HepG2 (cell line): ENCODE results near the gene FNDC7. TPM values are rescaled to one million over a fixed set of nuclear protein-coding genes. Genes with fewer than 3 reads are reported as not detected.

Experiments
- ARNTL ChIP-seq: sonication (generic); formaldehyde crosslinking; IDR thresholded peaks from 2 replicates; pipeline ENCODE4 v1.4.0; 2020; ENCODE audit warnings: mild to moderate bottlenecking, missing genetic modification reagents
- CHD4 ChIP-seq: fragments of 200-600 bp; sonication (generic); IDR thresholded peaks from 2 replicates; pipeline ENCODE4 v1.7.0; 2017; ENCODE audit warnings: mild to moderate bottlenecking, low read length, borderline replicate concordance
- CREB3 ChIP-seq: sonication (generic); formaldehyde crosslinking; IDR thresholded peaks from 2 replicates; pipeline ENCODE4 v1.5.0; 2020; ENCODE audit warnings: missing genetic modification reagents
- CREM ChIP-seq, 2 experiments: sonication (generic) in 1 of 2; formaldehyde crosslinking in 1 of 2; IDR thresholded peaks; 2 replicates each; pipeline versions ENCODE4 v1.4.0 to v1.6.1; 2016 to 2020; ENCODE audit warnings: antibody characterized with exemption in 1 of 2, mild to moderate bottlenecking in 1 of 2, missing genetic modification reagents in 1 of 2
- IKZF5 ChIP-seq: IDR thresholded peaks from 2 replicates; pipeline ENCODE4 v1.6.1; 2018; ENCODE audit warnings: missing genetic modification reagents, mild to moderate bottlenecking, missing compliant biosample characterization
- LBX2 ChIP-seq: sonication (generic); formaldehyde crosslinking; IDR thresholded peaks from 2 replicates; pipeline ENCODE4 v1.5.0; 2020; ENCODE audit warnings: missing genetic modification reagents, mild to moderate bottlenecking, borderline replicate concordance
- PATZ1 ChIP-seq: sonication (generic); formaldehyde crosslinking; IDR thresholded peaks from 2 replicates; pipeline ENCODE4 v1.4.0; 2020; ENCODE audit warnings: missing genetic modification reagents
- SNAPC2 ChIP-seq: sonication (generic); formaldehyde crosslinking; IDR thresholded peaks from 2 replicates; pipeline ENCODE4 v1.8.1; 2022; ENCODE audit warnings: mild to moderate bottlenecking, missing genetic modification reagents
- TEF ChIP-seq: sonication (generic); formaldehyde crosslinking; IDR thresholded peaks from 2 replicates; pipeline ENCODE4 v1.5.0; 2020; ENCODE audit warnings: missing genetic modification reagents
- TFE3 ChIP-seq: IDR thresholded peaks from 2 replicates; pipeline ENCODE4 v1.6.1; 2016
- ZFYVE20 ChIP-seq: sonication (generic); formaldehyde crosslinking; IDR thresholded peaks from 2 replicates; pipeline ENCODE4 v1.8.0; 2023; ENCODE audit warnings: low read depth, mild to moderate bottlenecking, moderate library complexity, missing genetic modification reagents, borderline replicate concordance
- ZNF142 ChIP-seq: sonication (generic); formaldehyde crosslinking; IDR thresholded peaks from 2 replicates; pipeline ENCODE4 v1.4.0; 2020; ENCODE audit warnings: missing genetic modification reagents
- ZNF33B ChIP-seq: sonication (generic); formaldehyde crosslinking; IDR thresholded peaks from 2 replicates; pipeline ENCODE4 v1.5.1; 2020; ENCODE audit warnings: mild to moderate bottlenecking, missing genetic modification reagents
- ZNF775 ChIP-seq: sonication (generic); formaldehyde crosslinking; IDR thresholded peaks from 2 replicates; pipeline ENCODE4 v1.4.0; 2020; ENCODE audit warnings: missing genetic modification reagents, mild to moderate bottlenecking, moderate library complexity, borderline replicate concordance
- polyA plus RNA-seq, 8 experiments: library from polyadenylated mRNA; depleted of rRNA in 3 of 8; stranded (reverse) in 7 of 8; unstranded in 1 of 8; fragments of >200 nt; fragmentation: Illumina TruSeq in 4 of 8; extraction: Trizol in 4 of 8; gene quantifications; 2 replicates each; pipeline versions ENCODE4 v1.2.1 to v1.2.3, GENCODE V29; 2011 to 2016; ENCODE audit warnings: low read depth in 4 of 8, missing spikeins in 1 of 8, mixed read lengths in 1 of 8; ENCODE audit not compliant: insufficient read depth in 1 of 8
- total RNA-seq, 5 experiments: library from RNA; depleted of rRNA; stranded (reverse); fragments of >200 nt; fragmentation: Illumina TruSeq; extraction: Trizol; gene quantifications; 2 replicates each; pipeline ENCODE4 v1.2.3, GENCODE V29; 2016; ENCODE audit warnings: low read depth in 1 of 5

The FNDC7 gene
- total and polyA plus RNA-seq, 2 of the 13 experiments (the other 11 are each of a cell fraction or from before 2014, with no cell fraction given) = 0.03 TPM; not detected in 1

GRCh38 chr1:108746382-108747170 is 33.9 kb downstream of the FNDC7 start, which contains the start of gene STXBP3 (continued):
- TF ChIP-seq ZNF775 (no peak), ZNF142 (CRISPR knock-in tag) (peak; percentile 85), ZNF33B (CRISPR knock-in tag) (peak; percentile 63; the same call in 1 of the 2 replicates), TEF (CRISPR knock-in tag) (no peak), IKZF5 (CRISPR knock-in tag) (no peak), CHD4 (no peak), ZFYVE20 (CRISPR knock-in tag) (no peak), PATZ1 (CRISPR knock-in tag) (peak; percentile 45; the same call in 1 of the 2 replicates), CREB3 (CRISPR knock-in tag) (no peak), LBX2 (CRISPR knock-in tag) (no peak), CREM (IDR thresholded peaks at IDR 0.05) (peak; percentile 94), CREM (CRISPR knock-in tag; IDR thresholded peaks at IDR 0.05) (peak; percentile 69; the same call in 1 of the 2 replicates), SNAPC2 (no peak), TFE3 (CRISPR knock-in tag) (no peak), ARNTL (CRISPR knock-in tag) (0 out of 2 replicates have a peak, but pooled peaks have one; percentile 46)
